Peyer's patch (tissue), 4 donors: ENCODE data around the gene AGGF1. TPM values are rescaled to one million over a fixed set of nuclear protein-coding genes. Genes with fewer than 3 reads are reported as not detected.

Source experiments
- DNase-seq, 3 donors: peaks; one replicate each; pipeline ENCODE4 v3.0.0-alpha.2; 2017 to 2019
- H3K27ac ChIP-seq, 4 donors: fragments of 200-600 bp; sonication (generic); one replicate each; pipeline ENCODE4 v1.5.1; 2016 to 2019
- H3K27me3 ChIP-seq, 2 donors: fragments of 200-600 bp; sonication (generic); one replicate each; pipeline ENCODE4 v1.5.1; 2019
- H3K36me3 ChIP-seq, 3 donors: fragments of 200-600 bp; sonication (generic); one replicate each; pipeline ENCODE4 v1.5.1; 2016 to 2019
- H3K4me1 ChIP-seq, 4 donors: fragments of 200-600 bp; sonication (generic); one replicate each; pipeline ENCODE4 v1.5.1; 2016 to 2019
- H3K4me3 ChIP-seq, 4 donors: fragments of 200-600 bp; sonication (generic); 1 replicate in 3 of 4; 2 replicates in 1 of 4; pipeline ENCODE4 v1.5.1; 2016 to 2019; ENCODE audit warnings: mild to moderate bottlenecking in 1 of 4
- H3K9me3 ChIP-seq, 4 donors: fragments of 200-600 bp; sonication (generic); one replicate each; pipeline ENCODE4 v1.5.1; 2016 to 2019; ENCODE audit warnings: mild to moderate bottlenecking in 1 of 4
- CTCF ChIP-seq, 6 experiments: fragments of 450-650 bp in 4 of 6; fragments of 200-600 bp in 2 of 6; sonication (generic) in 1 of 6; IDR thresholded peaks; one replicate each; pipeline ENCODE4 v1.5.1; 2017 to 2019; ENCODE audit warnings: antibody characterized with exemption in 6 of 6, mild to moderate bottlenecking in 3 of 6, moderate library complexity in 1 of 6
- POLR2A ChIP-seq, 2 donors: fragments of 450-650 bp; IDR thresholded peaks; one replicate each; pipeline ENCODE4 v1.5.1; 2017; ENCODE audit warnings: antibody characterized with exemption in 2 of 2, mild to moderate bottlenecking in 2 of 2, moderate library complexity in 2 of 2
- total RNA-seq, 4 donors: library from RNA; depleted of rRNA; stranded (reverse); fragments of >200 nt; gene quantifications; one replicate each; pipeline ENCODE4 v1.1.0, GENCODE V29; 2016

AGGF1 gene
- total RNA-seq, 4 donors from 2014 or later, result 45.0 to 52.4 (median 49.6) TPM

DNA sequence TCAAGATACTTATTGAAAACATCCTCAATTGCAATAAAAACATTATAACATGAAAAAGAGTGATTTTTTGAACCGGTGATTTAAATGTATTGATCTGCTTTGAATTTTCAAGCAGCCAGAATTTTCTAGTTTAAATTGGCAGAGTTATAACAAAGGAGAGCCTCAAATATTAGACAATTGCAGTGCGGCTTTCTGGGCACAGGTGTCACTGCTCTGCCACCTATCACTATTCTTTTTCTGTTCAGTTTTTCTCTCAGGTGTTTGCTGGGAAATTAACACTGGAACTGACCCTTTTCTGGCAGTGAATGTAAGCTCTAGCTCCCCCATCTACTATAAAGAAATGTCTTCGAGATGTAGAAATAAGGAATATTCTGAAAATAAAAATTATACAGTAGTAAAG, 33.8 kb downstream of the AGGF1 start:
- Histone ChIP-seq H3K9me3 (no peaks in the 10 kb centered on the region), H3K4me1 (no peaks in the 10 kb centered on the region), H3K27me3 (no peaks in the 10 kb centered on the region), H3K36me3 (peaks cover 0 to 76% (median 0%) of the 10 kb centered on the region in 3 donors), H3K27ac (no peak overlapping the region), H3K4me3 (no peak overlapping the region)
- DNase-seq, result no peak
- TF ChIP-seq CTCF (IDR thresholded peaks at IDR 0.05), result peak in 1 of 6 experiments; percentile 8
- TF ChIP-seq POLR2A (IDR thresholded peaks at IDR 0.05), result no peak

- Histone ChIP-seq H3K27me3 (no peaks in the 10 kb centered on the region), H3K27ac (no peak overlapping the region), H3K9me3 (no peaks in the 10 kb centered on the region), H3K4me3 (no peak overlapping the region), H3K36me3 (peaks cover 0 to 64% (median 0%) of the 10 kb centered on the region in 3 donors), H3K4me1 (no peaks in the 10 kb centered on the region)
- no peak for DNase-seq
- TF ChIP-seq POLR2A (IDR thresholded peaks at IDR 0.05) (no peak), CTCF (IDR thresholded peaks at IDR 0.05) (no peak)
These were observed 35.1 kb downstream of the AGGF1 start for GRCh38 chr5:77065256-77065655.

GRCh38 chr5:77066184-77066583, 36.0 kb downstream of the AGGF1 start:
- Histone ChIP-seq H3K27me3 (no peaks in the 10 kb centered on the region), H3K4me1 (no peaks in the 10 kb centered on the region), H3K4me3 (no peak overlapping the region), H3K9me3 (no peaks in the 10 kb centered on the region), H3K27ac (no peak overlapping the region), H3K36me3 (peaks cover 0 to 54% (median 0%) of the 10 kb centered on the region in 3 donors)
- TF ChIP-seq CTCF (IDR thresholded peaks at IDR 0.05), result no peak
- no peak for TF ChIP-seq POLR2A (IDR thresholded peaks at IDR 0.05)
- DNase-seq, result no peak

DNA sequence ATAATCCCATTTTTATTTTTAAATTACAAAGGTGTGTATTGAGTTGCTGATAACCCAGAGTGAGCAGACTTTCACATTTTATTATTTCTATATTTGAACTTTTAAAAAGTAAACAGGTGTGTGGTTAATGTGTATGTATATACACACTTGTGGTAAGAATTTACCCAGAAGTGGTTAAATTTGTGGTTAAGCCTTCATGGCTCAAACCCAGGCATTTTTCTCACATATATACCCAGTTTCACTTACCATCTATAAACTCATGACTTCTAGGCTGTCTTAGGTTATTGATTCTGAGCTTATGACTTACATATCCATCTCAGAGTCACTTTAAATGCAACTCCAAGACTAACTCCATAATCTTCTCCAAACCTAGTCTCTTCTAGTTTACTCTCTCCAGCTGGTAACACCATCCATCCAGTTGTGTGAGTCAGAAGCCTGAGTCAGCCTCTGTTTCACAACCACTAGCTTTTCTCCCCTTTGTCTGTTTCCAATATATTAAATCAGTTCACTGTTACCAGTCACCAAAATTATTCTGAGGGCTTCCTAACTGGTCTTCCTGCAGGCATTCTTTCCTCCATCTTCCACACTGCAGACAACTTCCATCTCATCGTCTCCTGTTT, 36.7 kb downstream of the AGGF1 start:
- DNase-seq, result no peak
- H3K27me3 ChIP-seq, result no peaks in the 10 kb centered on the region
- H3K36me3 ChIP-seq, result peaks cover 0 to 47% (median 0%) of the 10 kb centered on the region in 3 donors
- TF ChIP-seq CTCF (IDR thresholded peaks at IDR 0.05) (no peak), POLR2A (IDR thresholded peaks at IDR 0.05) (no peak)
- H3K9me3 ChIP-seq, result no peaks in the 10 kb centered on the region
- H3K27ac ChIP-seq, result no peak overlapping the region
- H3K4me3 ChIP-seq, result no peak overlapping the region
- H3K4me1 ChIP-seq, result no peaks in the 10 kb centered on the region

- Histone ChIP-seq H3K27ac (no peak overlapping the region), H3K36me3 (no peaks in the 10 kb centered on the region), H3K4me3 (no peak overlapping the region), H3K27me3 (no peaks in the 10 kb centered on the region), H3K9me3 (no peaks in the 10 kb centered on the region), H3K4me1 (peaks cover 0 to 6% (median 2%) of the 10 kb centered on the region in 4 donors)
- no peak for TF ChIP-seq POLR2A (IDR thresholded peaks at IDR 0.05)
- no peak for TF ChIP-seq CTCF (IDR thresholded peaks at IDR 0.05)
- DNase-seq, result no peak
These were observed 43.5 kb downstream of the AGGF1 start for GRCh38 chr5:77073667-77074066.
